SK-N-SH treated with all-trans-retinoic acid at 6 μM for 48 hours (cell line): ENCODE data around the gene FNIP2.

ENCODE experiments used
- CREB5 ChIP-seq: fragments of 250-450 bp; sonication (Bioruptor Pico); IDR thresholded peaks from 2 replicates; pipeline ENCODE4 v1.5.1; 2020; ENCODE audit warnings: low read depth, mild to moderate bottlenecking, moderate library complexity
- ESRRG ChIP-seq: fragments of 250-450 bp; sonication (Bioruptor Pico); IDR thresholded peaks from 2 replicates; pipeline ENCODE4 v1.6.1; 2021; ENCODE audit warnings: mild to moderate bottlenecking
- OSR1 ChIP-seq: fragments of 250-450 bp; sonication (Bioruptor Pico); IDR thresholded peaks from 2 replicates; pipeline ENCODE4 v1.8.0; 2022; ENCODE audit warnings: moderate library complexity, mild to moderate bottlenecking, inconsistent platforms
- RARB ChIP-seq: fragments of 250-450 bp; sonication (Bioruptor Pico); IDR thresholded peaks from 2 replicates; pipeline ENCODE4 v1.8.0; 2021; ENCODE audit warnings: mild to moderate bottlenecking, moderate library complexity
- TCF4 ChIP-seq: fragments of 250-450 bp; sonication (Bioruptor Pico); IDR thresholded peaks from 2 replicates; pipeline ENCODE4 v1.8.0; 2021; ENCODE audit warnings: mild to moderate bottlenecking, moderate library complexity, borderline replicate concordance
- TOX ChIP-seq: fragments of 250-450 bp; sonication (Bioruptor Pico); IDR thresholded peaks from 2 replicates; pipeline ENCODE4 v1.8.0; 2021; ENCODE audit warnings: mild to moderate bottlenecking, moderate library complexity, borderline replicate concordance
- ZFP3 ChIP-seq: fragments of 250-450 bp; sonication (Bioruptor Pico); IDR thresholded peaks from 2 replicates; pipeline ENCODE4 v1.5.0; 2020; ENCODE audit warnings: mild to moderate bottlenecking, moderate library complexity
- ZNF565 ChIP-seq: fragments of 450-650 bp; formaldehyde crosslinking; conservative IDR thresholded peaks from 2 replicates; pipeline ENCODE4 v1.5.0; 2020; ENCODE audit warnings: low read depth, mild to moderate bottlenecking, moderate library complexity
- ZNF8 ChIP-seq: fragments of 450-650 bp; formaldehyde crosslinking; IDR thresholded peaks from 2 replicates; pipeline ENCODE4 v1.5.0; 2020; ENCODE audit warnings: mild to moderate bottlenecking, moderate library complexity
- TF ChIP-seq, protein P1 (sequence below): fragments of 250-450 bp; sonication (Bioruptor Pico); IDR thresholded peaks from 2 replicates; pipeline ENCODE4 v1.8.0; 2020; ENCODE audit warnings: mild to moderate bottlenecking, moderate library complexity, borderline replicate concordance
- TF ChIP-seq, protein P2 (sequence below): fragments of 250-450 bp; sonication (Bioruptor Pico); IDR thresholded peaks from 2 replicates; pipeline ENCODE4 v1.5.1; 2021; ENCODE audit warnings: mild to moderate bottlenecking, moderate library complexity

GRCh38 chr4:158826882-158827281, 58.1 kb downstream of the FNIP2 start:
- TF ChIP-seq ESRRG (CRISPR knock-in tag) (no peak), TOX (CRISPR knock-in tag) (no peak), OSR1 (CRISPR knock-in tag) (no peak), CREB5 (no peak), ZNF565 (CRISPR knock-in tag) (no peak), ZFP3 (CRISPR knock-in tag) (no peak), ZNF8 (CRISPR knock-in tag) (no peak), RARB (no peak), TCF4 (no peak)
- TF ChIP-seq, protein P1, sequence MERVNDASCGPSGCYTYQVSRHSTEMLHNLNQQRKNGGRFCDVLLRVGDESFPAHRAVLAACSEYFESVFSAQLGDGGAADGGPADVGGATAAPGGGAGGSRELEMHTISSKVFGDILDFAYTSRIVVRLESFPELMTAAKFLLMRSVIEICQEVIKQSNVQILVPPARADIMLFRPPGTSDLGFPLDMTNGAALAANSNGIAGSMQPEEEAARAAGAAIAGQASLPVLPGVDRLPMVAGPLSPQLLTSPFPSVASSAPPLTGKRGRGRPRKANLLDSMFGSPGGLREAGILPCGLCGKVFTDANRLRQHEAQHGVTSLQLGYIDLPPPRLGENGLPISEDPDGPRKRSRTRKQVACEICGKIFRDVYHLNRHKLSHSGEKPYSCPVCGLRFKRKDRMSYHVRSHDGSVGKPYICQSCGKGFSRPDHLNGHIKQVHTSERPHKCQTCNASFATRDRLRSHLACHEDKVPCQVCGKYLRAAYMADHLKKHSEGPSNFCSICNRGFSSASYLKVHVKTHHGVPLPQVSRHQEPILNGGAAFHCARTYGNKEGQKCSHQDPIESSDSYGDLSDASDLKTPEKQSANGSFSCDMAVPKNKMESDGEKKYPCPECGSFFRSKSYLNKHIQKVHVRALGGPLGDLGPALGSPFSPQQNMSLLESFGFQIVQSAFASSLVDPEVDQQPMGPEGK (CRISPR knock-in tag) = no peak
- TF ChIP-seq, protein P2, sequence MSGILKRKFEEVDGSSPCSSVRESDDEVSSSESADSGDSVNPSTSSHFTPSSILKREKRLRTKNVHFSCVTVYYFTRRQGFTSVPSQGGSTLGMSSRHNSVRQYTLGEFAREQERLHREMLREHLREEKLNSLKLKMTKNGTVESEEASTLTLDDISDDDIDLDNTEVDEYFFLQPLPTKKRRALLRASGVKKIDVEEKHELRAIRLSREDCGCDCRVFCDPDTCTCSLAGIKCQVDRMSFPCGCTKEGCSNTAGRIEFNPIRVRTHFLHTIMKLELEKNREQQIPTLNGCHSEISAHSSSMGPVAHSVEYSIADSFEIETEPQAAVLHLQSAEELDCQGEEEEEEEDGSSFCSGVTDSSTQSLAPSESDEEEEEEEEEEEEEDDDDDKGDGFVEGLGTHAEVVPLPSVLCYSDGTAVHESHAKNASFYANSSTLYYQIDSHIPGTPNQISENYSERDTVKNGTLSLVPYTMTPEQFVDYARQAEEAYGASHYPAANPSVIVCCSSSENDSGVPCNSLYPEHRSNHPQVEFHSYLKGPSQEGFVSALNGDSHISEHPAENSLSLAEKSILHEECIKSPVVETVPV = no peak
